ENCODE results near the gene TXNL4A.

Gene TXNL4A

GRCh38 chr18:79938196-79938595, 50.2 kb downstream of the TXNL4A start:
- H3K4me3 ChIP-seq (ENCODE audit: low read length) = no peak overlapping the region
- DNase-seq (ENCODE audit: low read depth) = no peak
- TF ChIP-seq, protein P1, sequence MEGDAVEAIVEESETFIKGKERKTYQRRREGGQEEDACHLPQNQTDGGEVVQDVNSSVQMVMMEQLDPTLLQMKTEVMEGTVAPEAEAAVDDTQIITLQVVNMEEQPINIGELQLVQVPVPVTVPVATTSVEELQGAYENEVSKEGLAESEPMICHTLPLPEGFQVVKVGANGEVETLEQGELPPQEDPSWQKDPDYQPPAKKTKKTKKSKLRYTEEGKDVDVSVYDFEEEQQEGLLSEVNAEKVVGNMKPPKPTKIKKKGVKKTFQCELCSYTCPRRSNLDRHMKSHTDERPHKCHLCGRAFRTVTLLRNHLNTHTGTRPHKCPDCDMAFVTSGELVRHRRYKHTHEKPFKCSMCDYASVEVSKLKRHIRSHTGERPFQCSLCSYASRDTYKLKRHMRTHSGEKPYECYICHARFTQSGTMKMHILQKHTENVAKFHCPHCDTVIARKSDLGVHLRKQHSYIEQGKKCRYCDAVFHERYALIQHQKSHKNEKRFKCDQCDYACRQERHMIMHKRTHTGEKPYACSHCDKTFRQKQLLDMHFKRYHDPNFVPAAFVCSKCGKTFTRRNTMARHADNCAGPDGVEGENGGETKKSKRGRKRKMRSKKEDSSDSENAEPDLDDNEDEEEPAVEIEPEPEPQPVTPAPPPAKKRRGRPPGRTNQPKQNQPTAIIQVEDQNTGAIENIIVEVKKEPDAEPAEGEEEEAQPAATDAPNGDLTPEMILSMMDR (IDR thresholded peaks at IDR 0.05; ENCODE audit: insufficient read depth, low read depth, low read length, missing control alignments) = no peak

DNA sequence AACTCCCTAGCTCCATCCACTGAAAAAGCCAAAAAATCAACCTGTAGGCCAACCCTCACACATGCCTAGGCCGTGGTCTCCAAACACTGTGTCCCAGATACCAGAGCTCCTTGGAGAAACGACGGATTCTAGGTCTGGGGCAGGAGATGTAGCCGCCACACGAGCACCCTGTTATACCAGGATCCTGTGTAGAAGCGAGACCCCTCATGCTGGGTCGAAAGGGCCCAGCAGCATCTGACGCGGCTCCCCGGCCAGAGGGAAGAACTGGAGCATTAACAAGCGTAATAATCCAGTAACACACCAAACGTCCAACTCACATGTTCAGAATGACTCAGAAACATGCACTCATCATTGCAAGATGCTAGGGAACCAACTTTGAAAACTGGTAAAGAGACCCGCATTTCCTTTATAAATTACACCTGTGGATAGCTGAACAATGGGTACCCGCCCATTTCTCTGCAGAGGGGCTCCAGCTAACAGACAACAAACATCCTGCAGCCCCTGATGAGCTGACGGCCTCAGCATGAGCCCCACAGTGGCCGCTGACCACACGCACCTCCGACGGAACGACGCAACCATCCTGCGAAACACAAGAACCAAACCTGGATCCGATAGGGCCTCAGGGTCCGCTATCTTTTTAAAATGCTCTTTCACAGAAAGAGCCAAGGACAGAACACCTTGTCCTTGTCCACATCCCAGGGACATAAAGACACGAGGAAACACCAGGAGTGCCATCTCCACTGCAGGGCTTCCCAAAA, 51.1 kb downstream of the TXNL4A start:
- H3K4me3 ChIP-seq (ENCODE audit: low read length) = no peak overlapping the region
- no peak for DNase-seq (ENCODE audit: low read depth)
- TF ChIP-seq, protein P1 (IDR thresholded peaks at IDR 0.05; ENCODE audit: insufficient read depth, low read depth, low read length, missing control alignments) = no peak

DNA sequence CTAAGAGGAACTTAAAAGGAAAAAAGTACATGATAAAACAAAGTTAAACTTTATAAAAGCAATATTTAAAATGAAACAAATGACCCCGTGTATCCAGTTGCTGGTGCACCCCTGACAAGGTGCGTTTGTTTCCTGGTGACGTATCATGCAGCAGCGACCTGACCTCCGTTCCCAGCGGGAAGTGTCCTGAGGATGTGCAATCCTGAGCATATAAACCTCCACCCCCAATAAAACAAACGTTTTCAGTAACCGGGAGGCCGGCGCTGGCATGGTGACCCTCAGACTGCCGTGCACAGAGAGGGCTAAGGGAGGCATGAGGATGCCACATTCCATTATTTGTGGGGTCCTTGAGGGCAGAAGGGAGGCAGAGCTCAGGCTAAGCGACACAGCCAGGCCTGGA, 51.7 kb downstream of the TXNL4A start:
- no peak for DNase-seq (ENCODE audit: low read depth)
- TF ChIP-seq, protein P1 (IDR thresholded peaks at IDR 0.05; ENCODE audit: insufficient read depth, low read depth, low read length, missing control alignments) = no peak
- H3K4me3 ChIP-seq (ENCODE audit: low read length) = no peak overlapping the region

DNA sequence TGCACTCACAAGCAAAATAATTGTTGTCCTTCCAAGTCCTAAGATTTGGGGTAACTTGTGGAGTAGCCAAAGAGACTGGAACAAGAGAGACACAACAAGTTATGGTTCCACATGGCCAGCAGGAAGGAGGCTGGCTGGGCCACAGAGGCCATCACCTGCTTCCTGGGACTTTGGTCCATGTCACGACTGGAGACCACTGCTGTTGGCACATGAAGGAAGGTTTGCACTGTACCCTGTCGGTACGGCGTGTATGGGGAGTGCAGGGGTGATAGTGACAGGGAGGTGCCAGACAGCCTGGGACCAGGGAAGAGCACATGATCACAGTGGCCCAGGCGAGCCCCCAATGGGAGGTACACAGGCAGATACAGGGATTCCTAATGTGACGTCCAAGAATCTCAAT, 52.4 kb downstream of the TXNL4A start:
- TF ChIP-seq, protein P1 (IDR thresholded peaks at IDR 0.05; ENCODE audit: insufficient read depth, low read depth, low read length, missing control alignments) = no peak
- DNase-seq (ENCODE audit: low read depth) = no peak
- no peak overlapping the region for H3K4me3 ChIP-seq (ENCODE audit: low read length)

DNA sequence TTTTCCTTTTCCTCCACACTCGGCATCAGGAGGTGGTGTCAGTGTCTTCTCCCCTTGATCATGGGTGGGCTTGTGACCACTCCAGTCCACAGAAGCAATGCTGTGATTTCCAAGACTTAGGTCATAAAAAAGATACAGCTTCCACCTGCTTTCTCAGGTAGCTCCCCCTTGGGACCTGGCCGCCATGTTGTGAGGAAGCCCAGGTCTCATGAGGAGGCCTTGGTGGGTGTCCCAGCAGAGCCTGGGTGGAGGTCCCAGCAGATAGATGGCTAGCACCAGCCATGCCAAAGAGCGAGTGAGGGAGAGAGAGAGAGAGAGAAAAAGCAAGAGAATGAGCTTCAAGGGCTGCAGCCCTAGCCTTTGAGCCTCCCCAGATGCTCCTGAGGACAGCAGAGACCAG, 52.9 kb downstream of the TXNL4A start:
- H3K4me3 ChIP-seq (ENCODE audit: low read length) = no peak overlapping the region
- DNase-seq (ENCODE audit: low read depth) = no peak
- TF ChIP-seq, protein P1 (IDR thresholded peaks at IDR 0.05; ENCODE audit: insufficient read depth, low read depth, low read length, missing control alignments) = no peak

DNA sequence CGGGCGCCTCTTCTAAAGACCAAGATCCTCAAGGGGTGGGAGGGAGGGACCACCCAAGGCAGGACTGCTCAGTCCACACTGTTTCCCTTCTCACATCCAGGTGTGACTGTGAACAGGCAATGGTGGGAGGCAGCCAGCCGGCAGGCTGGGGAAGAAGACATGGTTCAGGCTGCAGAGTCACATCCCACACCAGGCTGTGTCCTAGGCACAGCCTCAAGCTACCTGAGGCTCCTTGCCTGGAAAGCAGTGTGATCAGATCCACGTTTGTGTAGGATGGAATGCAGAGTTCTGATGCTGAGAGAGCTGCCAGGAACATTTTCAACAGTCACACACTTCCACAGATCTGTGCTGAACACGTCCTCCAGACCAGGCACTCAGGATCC, 53.3 kb downstream of the TXNL4A start:
- TF ChIP-seq, protein P1 (IDR thresholded peaks at IDR 0.05; ENCODE audit: insufficient read depth, low read depth, low read length, missing control alignments) = no peak
- DNase-seq (ENCODE audit: low read depth) = no peak
- H3K4me3 ChIP-seq (ENCODE audit: low read length) = no peak overlapping the region

All from epithelial cell of esophagus (primary cell).